Tongue (tissue), 2 donors: ENCODE data around the gene FLOT1. TPM values are rescaled to one million over a fixed set of nuclear protein-coding genes. Genes with fewer than 3 reads are reported as not detected.
"Not testable (repeated sequence)": the region's sequence is repeated elsewhere in the genome, so short reads cannot be mapped to it uniquely, and the experiment has no call there.

ENCODE experiments used
- DNase-seq: peaks from one replicate; pipeline ENCODE4 v3.0.0-alpha.2; 2015
- total RNA-seq: library from RNA; depleted of rRNA; stranded (reverse); fragments of >200 nt; gene quantifications from one replicate; pipeline ENCODE4 v1.2.3, GENCODE V29; 2014

Gene FLOT1
- total RNA-seq, 1 donor from 2014 or later, result 79.3 TPM

GRCh38 chr6:30747300-30747687 is 4.8 kb upstream of the FLOT1 start:
- no peak for DNase-seq

GRCh38 chr6:30744054-30744805 is 1.7 kb upstream of the FLOT1 start, which contains the start of gene IER3:
TSS of gene IER3 (minus strand) at chr6:30744547. CDS start at chr6:30744518, 29 bp downstream.
- peak; percentile 91 for DNase-seq

- DNase-seq, result peak; percentile 54
Observed at GRCh38 chr6:30743099-30744053, 889 bp upstream of the FLOT1 start.

- no peak for DNase-seq
Observed at GRCh38 chr6:30741789-30742315, 635 bp downstream of the FLOT1 start.

- no peak for DNase-seq
Observed at GRCh38 chr6:30741063-30741779, 1.3 kb downstream of the FLOT1 start.

- no peak for DNase-seq
Observed at GRCh38 chr6:30740540-30740870, 2.0 kb downstream of the FLOT1 start.

- DNase-seq, result no peak
Observed at GRCh38 chr6:30738532-30738931, 4.0 kb downstream of the FLOT1 start.

- no peak for DNase-seq
Observed at GRCh38 chr6:30735668-30736314, 6.7 kb downstream of the FLOT1 start.

- DNase-seq, result no peak
Observed at GRCh38 chr6:30732237-30732943, 10.1 kb downstream of the FLOT1 start.

- peak; percentile 80 for DNase-seq
Observed at GRCh38 chr6:30730601-30731435, 11.7 kb downstream of the FLOT1 start.

GRCh38 chr6:30727920-30728553 is 14.4 kb downstream of the FLOT1 start:
- no peak for DNase-seq

GRCh38 chr6:30726506-30727413 is 15.7 kb downstream of the FLOT1 start:
- DNase-seq, result no peak

GRCh38 chr6:30725713-30726505 is 16.6 kb downstream of the FLOT1 start:
- DNase-seq, result no peak

- DNase-seq, result no peak
Observed at GRCh38 chr6:30724906-30725667, 17.4 kb downstream of the FLOT1 start.

- DNase-seq, result not testable (repeated sequence)
Observed at GRCh38 chr6:30723843-30724741, 18.4 kb downstream of the FLOT1 start.
